Putamen (tissue), 1 donor: ENCODE measurements around the gene RNPEPL1.
A peak's percentile ranks its signal among the peaks of the same experiment; 100 is the strongest.

Source experiments
- DNase-seq: peaks from one replicate; pipeline ENCODE4 v3.0.0-alpha.2; 2016; ENCODE audit warnings: low spot score

The RNPEPL1 gene

DNA sequence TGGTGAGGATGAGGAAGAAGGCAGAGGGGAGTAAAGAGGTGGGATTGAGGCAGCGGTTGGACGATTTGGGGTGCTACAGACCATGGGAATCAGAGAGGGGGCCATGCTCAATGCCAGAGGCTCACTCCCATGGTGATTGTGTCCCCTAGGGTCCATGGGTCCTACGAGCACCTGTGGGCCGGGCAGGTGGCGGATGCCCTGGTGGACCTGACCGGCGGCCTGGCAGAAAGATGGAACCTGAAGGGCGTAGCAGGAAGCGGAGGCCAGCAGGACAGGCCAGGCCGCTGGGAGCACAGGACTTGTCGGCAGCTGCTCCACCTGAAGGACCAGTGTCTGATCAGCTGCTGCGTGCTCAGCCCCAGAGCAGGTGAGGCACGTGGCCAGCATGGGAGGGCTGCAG lies 23.5 kb downstream of the RNPEPL1 start:
- no peak for DNase-seq

DNA sequence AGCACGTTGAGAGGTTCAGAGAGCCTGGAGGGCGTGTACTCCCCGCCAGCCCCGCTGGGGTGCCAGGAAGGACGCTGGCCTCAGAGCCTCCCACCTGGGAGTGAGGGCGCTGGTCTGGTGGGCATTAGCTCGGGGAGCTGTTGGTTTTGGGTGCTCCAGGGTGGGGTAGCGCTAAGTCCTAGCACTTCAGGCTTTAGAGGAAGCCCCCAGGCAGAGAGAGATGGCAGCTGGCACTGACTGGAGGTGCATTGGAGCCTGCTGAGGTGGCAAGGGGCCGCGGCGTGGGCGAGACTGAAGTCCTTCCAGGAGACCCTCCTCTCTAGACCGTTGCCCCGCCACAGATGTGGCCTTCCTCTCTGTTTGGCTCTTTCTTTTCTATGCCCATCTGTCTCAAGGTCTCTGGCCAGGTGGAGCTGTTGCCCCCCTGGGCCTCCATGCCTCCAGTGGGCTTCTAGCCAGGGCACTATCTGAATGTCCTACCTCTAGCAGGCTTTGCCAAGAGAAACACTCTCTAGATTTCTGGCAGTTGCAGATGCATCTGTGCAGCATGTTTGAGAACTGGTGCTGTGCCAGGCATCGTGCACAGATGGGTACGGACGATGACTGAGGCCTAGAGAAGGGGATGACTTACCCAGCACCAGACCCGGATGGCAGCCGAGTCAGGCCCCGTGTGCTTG lies 24.9 kb downstream of the RNPEPL1 start:
- no peak for DNase-seq

DNA sequence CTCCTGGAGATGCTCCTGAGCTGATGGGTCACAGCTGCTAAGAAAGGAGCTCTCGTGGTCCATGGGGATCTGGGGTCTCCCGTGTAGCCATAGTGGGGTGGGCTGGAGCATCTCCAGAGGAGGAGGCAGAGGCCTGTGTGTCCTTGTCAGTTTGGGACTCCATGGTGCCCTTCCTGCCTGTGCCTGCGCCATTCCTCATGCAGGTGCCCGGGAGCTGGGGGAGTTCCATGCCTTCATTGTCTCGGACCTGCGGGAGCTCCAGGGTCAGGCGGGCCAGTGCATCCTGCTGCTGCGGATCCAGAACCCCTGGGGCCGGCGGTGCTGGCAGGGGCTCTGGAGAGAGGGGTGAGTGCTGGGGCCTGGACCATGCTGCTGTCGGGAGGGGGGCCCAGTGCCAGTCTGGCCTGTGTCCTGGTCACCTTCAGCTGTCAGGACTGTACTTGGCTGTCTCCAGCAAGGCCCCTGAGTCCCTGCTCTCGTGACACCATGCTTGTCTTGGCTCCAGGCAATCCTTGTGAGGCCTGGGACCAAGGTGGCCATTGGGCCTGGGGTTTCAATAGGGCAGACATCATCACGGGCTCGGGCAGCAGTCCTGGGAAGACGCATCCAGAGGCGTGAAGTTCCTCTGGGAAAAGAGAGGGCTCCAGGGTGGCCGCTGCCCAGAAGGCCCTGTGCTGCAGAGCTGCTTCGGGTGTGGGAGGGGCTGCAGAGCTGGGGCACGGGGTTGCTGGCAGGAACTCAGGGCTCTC lies 25.6 kb downstream of the RNPEPL1 start:
- no peak for DNase-seq

DNA sequence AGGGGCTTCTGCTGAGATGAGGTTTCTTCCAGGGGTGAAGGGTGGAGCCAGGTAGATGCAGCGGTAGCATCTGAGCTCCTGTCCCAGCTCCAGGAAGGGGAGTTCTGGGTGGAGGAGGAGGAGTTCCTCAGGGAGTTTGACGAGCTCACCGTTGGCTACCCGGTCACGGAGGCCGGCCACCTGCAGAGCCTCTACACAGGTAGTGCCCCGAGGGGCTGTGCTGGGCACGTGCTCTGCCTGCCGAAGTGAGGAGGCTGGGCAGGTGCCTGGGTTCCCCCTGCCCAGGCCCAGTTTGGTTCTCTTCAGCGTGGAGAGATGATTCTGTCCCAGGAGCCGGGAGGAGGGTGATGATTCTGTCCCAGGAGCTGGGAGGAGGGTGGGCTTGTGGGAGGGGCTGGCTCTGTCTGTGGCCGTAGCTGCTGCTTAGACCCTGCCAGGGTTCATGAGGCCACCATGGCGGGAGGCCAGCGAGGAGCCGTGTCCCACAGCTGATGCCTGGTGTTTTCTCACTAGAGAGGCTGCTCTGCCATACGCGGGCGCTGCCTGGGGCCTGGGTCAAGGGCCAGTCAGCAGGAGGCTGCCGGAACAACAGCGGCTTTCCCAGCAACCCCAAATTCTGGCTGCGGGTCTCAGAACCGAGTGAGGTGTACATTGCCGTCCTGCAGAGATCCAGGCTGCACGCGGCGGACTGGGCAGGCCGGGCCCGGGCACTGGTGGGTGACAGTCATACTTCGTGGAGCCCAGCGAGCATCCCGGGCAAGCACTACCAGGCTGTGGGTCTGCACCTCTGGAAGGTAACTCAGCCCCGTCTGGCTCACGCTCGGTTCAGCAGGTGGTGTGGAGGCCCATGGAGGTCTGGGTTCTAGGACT lies 26.5 kb downstream of the RNPEPL1 start:
- no peak for DNase-seq

GRCh38 chr2:240595381-240596079 lies 27.2 kb downstream of the RNPEPL1 start:
- DNase-seq = no peak

- no peak for DNase-seq
Measured at GRCh38 chr2:240596080-240596460, 27.8 kb downstream of the RNPEPL1 start.

DNA sequence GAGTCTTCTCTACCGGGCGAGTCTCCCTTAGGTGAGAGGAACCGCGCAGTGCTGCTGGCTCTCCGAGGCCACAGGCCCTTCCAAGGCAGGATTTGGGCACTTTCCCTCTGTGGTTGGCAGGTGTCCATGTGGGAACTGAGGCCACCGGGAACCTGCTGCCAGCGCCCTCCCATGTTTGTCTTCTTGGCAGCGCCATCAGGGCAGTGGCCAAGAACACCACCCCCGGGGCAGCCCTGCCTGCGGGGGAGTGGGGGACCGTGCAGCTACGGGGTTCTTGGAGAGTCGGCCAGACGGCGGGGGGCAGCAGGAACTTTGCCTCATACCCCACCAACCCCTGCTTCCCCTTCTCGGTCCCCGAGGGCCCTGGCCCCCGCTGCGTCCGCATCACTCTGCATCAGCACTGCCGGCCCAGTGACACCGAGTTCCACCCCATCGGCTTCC lies 28.2 kb downstream of the RNPEPL1 start:
- peak; percentile 57 for DNase-seq

- no peak for DNase-seq
Measured at GRCh38 chr2:240597054-240597418, 28.8 kb downstream of the RNPEPL1 start.

GRCh38 chr2:240597419-240598181 lies 29.3 kb downstream of the RNPEPL1 start:
- no peak for DNase-seq

GRCh38 chr2:240598311-240598911 lies 30.1 kb downstream of the RNPEPL1 start:
- no peak for DNase-seq

DNA sequence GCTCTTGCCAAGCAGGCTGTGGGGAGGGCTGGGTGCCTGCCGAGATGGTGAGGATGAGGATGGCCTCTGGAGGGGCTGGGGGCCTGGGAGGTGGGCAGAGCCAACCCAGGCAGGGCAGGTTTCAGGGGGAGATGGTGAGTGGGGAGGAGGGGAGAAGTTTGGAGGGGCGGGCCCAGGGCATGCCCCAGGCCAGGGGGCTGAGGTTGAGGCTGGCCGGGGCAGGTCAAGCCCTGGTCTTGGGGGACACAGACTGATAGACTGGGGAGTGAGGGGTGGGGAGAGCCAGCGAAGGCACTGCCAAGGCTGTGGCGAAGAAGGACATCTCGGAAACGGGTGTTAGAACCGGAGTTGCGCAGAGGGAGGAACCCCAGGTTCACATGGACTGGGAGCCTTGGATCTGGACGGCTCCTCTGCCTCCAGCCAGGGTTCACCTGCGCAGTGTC lies 30.9 kb downstream of the RNPEPL1 start:
- DNase-seq = no peak

- no peak for DNase-seq
Measured at GRCh38 chr2:240600451-240600961, 32.2 kb downstream of the RNPEPL1 start.

- DNase-seq = no peak
Measured at GRCh38 chr2:240601061-240601830, 33.0 kb downstream of the RNPEPL1 start.

- no peak for DNase-seq
Measured at GRCh38 chr2:240601831-240602160, 33.5 kb downstream of the RNPEPL1 start.

GRCh38 chr2:240602266-240603050 lies 34.2 kb downstream of the RNPEPL1 start:
- no peak for DNase-seq

DNA sequence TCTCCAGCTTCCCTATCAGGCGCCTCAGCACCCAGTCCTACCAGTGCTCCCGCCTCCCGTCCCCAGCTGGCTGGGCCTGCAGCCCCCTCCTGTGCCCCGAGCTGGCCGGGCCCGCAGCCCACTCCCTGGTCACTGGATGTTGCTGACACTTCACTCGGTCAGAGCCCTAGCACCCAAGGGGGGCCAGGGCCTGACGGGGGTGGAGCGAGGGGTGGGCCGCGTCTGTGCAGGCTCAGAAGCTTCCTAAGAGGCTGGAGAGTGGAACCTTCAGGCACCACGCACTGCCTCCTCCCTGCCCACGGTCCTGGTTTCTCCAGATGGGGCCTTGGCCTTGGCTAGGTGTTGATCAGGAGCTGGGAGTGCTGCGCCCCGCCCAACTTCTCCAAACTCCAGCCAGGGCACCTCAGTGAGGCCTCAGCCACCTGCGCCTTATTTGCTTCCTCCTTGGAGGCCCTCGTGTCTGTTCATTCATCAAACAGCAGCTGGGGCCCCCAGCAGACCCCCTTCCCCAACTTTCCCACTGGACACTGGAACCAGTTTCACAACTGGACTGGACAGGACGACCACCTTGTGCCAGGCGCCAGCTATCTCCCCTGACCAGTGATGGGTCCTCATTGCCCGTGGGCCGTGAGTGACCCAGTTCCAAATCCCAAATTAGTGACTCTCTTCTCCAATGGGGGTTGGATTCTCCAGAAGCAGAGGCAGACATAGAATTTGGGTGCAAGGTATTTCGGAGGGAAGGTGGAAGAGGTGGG lies 35.0 kb downstream of the RNPEPL1 start:
- DNase-seq = no peak

- no peak for DNase-seq
Measured at GRCh38 chr2:240603846-240604245, 35.6 kb downstream of the RNPEPL1 start.

DNA sequence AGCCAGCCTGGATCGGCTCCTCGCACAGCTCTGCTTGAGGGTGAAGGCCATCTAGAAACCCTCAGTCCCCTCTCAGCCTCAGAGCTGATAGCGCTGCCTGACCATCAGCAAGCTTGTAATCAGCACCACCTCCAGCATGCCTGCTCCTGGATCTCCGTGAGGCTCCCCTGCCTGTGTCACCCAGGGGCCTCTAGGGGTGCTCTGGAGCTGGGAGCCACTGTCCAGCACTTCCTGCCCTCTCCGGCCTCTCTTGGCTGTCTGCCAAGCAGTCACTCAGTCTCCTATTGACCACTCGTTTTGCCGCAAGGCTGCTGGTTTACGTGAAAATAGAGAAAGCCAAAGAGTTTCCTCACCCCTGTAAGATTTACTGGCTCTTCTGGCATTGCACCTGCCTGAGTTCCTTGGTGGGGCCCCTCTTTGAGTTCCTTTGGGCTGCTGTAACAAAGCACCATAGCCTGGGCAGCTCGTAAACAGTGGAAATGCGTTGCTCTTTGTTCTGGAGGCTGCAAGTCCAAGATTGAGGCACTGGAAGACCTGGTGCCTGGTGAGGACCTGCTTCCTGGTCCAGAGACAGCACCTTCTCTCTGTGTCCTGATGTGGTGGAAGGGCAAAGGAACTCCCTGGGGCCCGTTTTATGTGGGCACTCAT lies 36.1 kb downstream of the RNPEPL1 start:
- peak; percentile 84 for DNase-seq
